ENCODE results near the gene FRMD6.

GRCh38 chr14:51730098-51730497, 78.4 kb downstream of the FRMD6 start:
- TF ChIP-seq CTCF (IDR thresholded peaks at IDR 0.05; ENCODE audit: poor library complexity, severe bottlenecking) (no peak), EP300 (conservative IDR thresholded peaks at IDR 0.05; ENCODE audit: poor library complexity, severe bottlenecking) (no peak)
